DOHH2 (cell line): ENCODE results near the gene SLC15A2.

Experiments
- H3F3A ChIP-seq: fragments of 200-600 bp; sonication (generic), shearing (Covaris generic); 2 replicates; pipeline ENCODE4 v1.6.0; 2016; ENCODE audit warnings: antibody characterized with exemption, mild to moderate bottlenecking; ENCODE audit not compliant: control insufficient read depth, insufficient read depth
- H3K27ac ChIP-seq: fragments of 200-600 bp; sonication (generic); 2 replicates; pipeline ENCODE4 v1.5.1; 2014; ENCODE audit warnings: low read depth, mild to moderate bottlenecking, low read length, moderate library complexity
- H3K27me3 ChIP-seq: fragments of 200-600 bp; sonication (generic); 2 replicates; pipeline ENCODE4 v1.6.1; 2014; ENCODE audit warnings: mild to moderate bottlenecking, low read length, mixed read lengths; ENCODE audit not compliant: control insufficient read depth
- H3K36me3 ChIP-seq: fragments of 200-600 bp; sonication (generic); 2 replicates; pipeline ENCODE4 v1.6.1; 2014; ENCODE audit warnings: mild to moderate bottlenecking, low read length, moderate library complexity, mixed read lengths; ENCODE audit not compliant: control insufficient read depth
- H3K4me1 ChIP-seq: fragments of 200-600 bp; sonication (generic); 2 replicates; pipeline ENCODE4 v1.6.1; 2014; ENCODE audit warnings: mild to moderate bottlenecking, low read length, mixed read lengths; ENCODE audit not compliant: control insufficient read depth
- H3K4me2 ChIP-seq: fragments of 200-600 bp; sonication (generic); 2 replicates; pipeline ENCODE4 v1.6.0; 2014; ENCODE audit warnings: mild to moderate bottlenecking, low read length, moderate library complexity
- H3K4me3 ChIP-seq: fragments of 200-600 bp; sonication (generic); 2 replicates; pipeline ENCODE4 v1.5.1; 2014; ENCODE audit warnings: mild to moderate bottlenecking, low read length, mixed read lengths
- H3K79me2 ChIP-seq: fragments of 200-600 bp; sonication (generic); 2 replicates; pipeline ENCODE4 v1.6.1; 2014; ENCODE audit warnings: mild to moderate bottlenecking, low read length, mixed read lengths; ENCODE audit not compliant: control insufficient read depth
- H3K9me2 ChIP-seq: fragments of 200-600 bp; sonication (generic); replicated peaks from 2 replicates; pipeline ENCODE4 v1.6.1; 2014; ENCODE audit warnings: mild to moderate bottlenecking, low read length, mixed read lengths; ENCODE audit not compliant: control insufficient read depth
- H3K9me3 ChIP-seq: fragments of 200-600 bp; sonication (generic); 2 replicates; pipeline ENCODE4 v1.6.1; 2014; ENCODE audit warnings: antibody characterized with exemption, low read length, mixed read lengths; ENCODE audit not compliant: control insufficient read depth, insufficient read depth
- H4K20me1 ChIP-seq: fragments of 200-600 bp; sonication (generic); 2 replicates; pipeline ENCODE4 v1.6.0; 2014; ENCODE audit warnings: low read depth, mild to moderate bottlenecking, antibody characterized with exemption, low read length, moderate library complexity; ENCODE audit not compliant: control insufficient read depth, insufficient read depth
- CTCF ChIP-seq: fragments of 200-600 bp; sonication (generic); IDR thresholded peaks from one replicate; pipeline ENCODE4 v1.5.1; 2014; ENCODE audit warnings: antibody characterized with exemption, mild to moderate bottlenecking, low read depth, low read length; ENCODE audit not compliant: poor library complexity, severe bottlenecking
- EZH2phosphoT487 ChIP-seq: fragments of 200-600 bp; sonication (generic); IDR thresholded peaks from 2 replicates; pipeline ENCODE4 v1.6.1; 2017; ENCODE audit warnings: borderline replicate concordance, mild to moderate bottlenecking, antibody characterized with exemption, low read length, moderate library complexity, mixed read lengths

SLC15A2 gene

DNA sequence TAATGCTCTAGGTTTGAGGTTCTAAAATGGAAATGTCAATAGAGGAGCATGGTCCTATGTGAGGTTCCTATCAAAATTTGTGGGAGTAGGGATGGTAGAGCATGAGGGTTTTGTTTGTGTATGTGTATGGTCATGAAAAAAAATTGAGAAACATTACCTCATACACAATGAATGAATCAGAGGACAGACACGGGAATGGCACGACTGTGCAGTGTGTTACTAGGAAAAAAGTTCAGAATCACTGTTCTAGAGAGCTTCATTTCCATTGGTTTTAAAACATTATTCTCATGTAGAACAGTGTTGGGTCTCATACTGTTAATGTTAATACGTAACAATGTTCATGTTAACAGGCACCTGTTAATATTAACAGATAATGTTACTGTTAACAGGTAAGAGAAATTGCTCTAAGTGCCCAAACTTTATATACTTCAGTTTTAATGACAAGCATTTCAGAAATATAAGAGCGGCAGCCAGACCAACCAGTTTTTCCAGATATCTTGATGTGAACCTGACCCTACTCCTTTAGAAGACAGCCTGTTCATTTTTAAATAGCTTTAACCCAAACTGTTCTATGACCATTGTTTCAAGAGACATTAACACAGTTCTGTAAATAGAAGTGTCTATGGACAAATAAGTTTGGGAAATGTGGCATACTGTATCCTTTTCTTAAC lies 48.0 kb downstream of the SLC15A2 start:
- Histone ChIP-seq H3K4me1 (no peaks in the 10 kb centered on the region), H3K27me3 (no peaks in the 10 kb centered on the region), H3K4me2 (no peak overlapping the region), H3K9me2 (no peaks in the 10 kb centered on the region), H3F3A (0 out of 2 replicates have a peak, but pooled peaks cover 4% of the 10 kb centered on the region), H4K20me1 (no peaks in the 10 kb centered on the region), H3K36me3 (peaks cover 73% of the 10 kb centered on the region), H3K9me3 (no peaks in the 10 kb centered on the region), H3K27ac (no peak overlapping the region), H3K4me3 (no peak overlapping the region), H3K79me2 (no peaks in the 10 kb centered on the region)
- TF ChIP-seq CTCF (no peak), EZH2phosphoT487 (no peak)

DNA sequence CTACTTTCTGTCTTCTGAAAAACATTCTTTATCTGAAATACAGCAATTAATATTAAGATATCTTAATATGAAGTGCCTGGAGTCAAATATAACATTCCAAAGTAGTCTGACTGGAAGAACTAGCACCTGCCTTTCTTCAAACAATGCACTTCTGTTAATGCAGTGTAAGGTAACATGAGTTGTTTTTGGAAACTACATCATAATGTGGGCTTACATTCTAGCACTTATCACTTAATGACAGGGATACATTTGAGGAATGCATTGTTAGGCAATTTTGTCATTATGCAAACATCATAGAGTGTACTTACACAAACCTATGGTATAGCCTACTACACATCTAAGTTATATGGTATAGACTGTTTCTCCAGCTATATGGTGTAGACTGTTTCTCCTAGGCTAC lies 49.2 kb downstream of the SLC15A2 start:
- Histone ChIP-seq H3K27ac (no peak overlapping the region), H3K79me2 (no peaks in the 10 kb centered on the region), H3K9me2 (no peaks in the 10 kb centered on the region), H3F3A (0 out of 2 replicates have a peak, but pooled peaks cover 4% of the 10 kb centered on the region), H3K27me3 (no peaks in the 10 kb centered on the region), H3K4me1 (no peaks in the 10 kb centered on the region), H3K9me3 (no peaks in the 10 kb centered on the region), H3K36me3 (peaks cover 73% of the 10 kb centered on the region), H3K4me2 (no peak overlapping the region), H3K4me3 (no peak overlapping the region), H4K20me1 (no peaks in the 10 kb centered on the region)
- no peak for TF ChIP-seq CTCF
- no peak for TF ChIP-seq EZH2phosphoT487

DNA sequence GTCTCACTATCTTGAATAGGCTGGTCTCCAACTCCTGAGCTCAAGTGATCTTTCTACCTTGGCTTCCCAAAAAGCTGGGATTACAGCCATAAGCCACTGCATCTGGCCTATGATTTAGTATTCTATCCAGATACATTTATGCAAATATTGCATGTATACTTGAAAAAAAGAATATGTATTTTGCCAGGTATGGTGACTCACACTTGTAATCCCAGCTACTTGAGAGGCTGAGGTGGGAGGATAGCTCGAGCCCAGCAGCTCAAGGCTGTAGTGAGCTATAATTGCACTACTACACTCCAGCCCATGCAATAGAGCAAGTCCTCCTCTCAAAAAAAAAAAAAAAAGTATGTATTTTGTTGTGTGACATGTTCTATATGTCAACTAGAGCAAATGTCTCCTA lies 54.4 kb downstream of the SLC15A2 start:
- no peaks in the 10 kb centered on the region for H4K20me1 ChIP-seq
- H3K36me3 ChIP-seq, result peaks cover 48% of the 10 kb centered on the region
- no peaks in the 10 kb centered on the region for H3K79me2 ChIP-seq
- H3K9me2 ChIP-seq, result no peaks in the 10 kb centered on the region
- no peak overlapping the region for H3K4me2 ChIP-seq
- peaks cover 2% of the 10 kb centered on the region; the same call in 1 of the 2 replicates for H3K9me3 ChIP-seq
- H3K4me1 ChIP-seq, result no peaks in the 10 kb centered on the region
- H3K4me3 ChIP-seq, result no peak overlapping the region
- TF ChIP-seq CTCF (no peak), EZH2phosphoT487 (no peak)
- no peak overlapping the region for H3K27ac ChIP-seq
- H3K27me3 ChIP-seq, result no peaks in the 10 kb centered on the region
- H3F3A ChIP-seq, result peaks cover 9% of the 10 kb centered on the region; the same call in 1 of the 2 replicates
